K562 (cell line): ENCODE results near the gene ARMCX5. TPM values are rescaled to one million over a fixed set of nuclear protein-coding genes. Genes with fewer than 3 reads are reported as not detected.

Source experiments
- ATAC-seq: fragments of 200-7000 bp; cut with Tn5 transposase; 3 replicates; pipeline ENCODE4 v1.9.1; 2020; ENCODE audit warnings: moderate library complexity
- BruUV-seq: library from RNA; stranded (reverse); fragments of 400-500 nt; replicated peaks from 2 replicates; lab custom pipeline; 2021; lab: Mats Ljungman, UMichigan
- CTCF ChIA-PET: fragments of 300-600 bp; formaldehyde crosslinking; extraction: SDS; loops from one replicate; lab custom pipeline; 2021; ENCODE audit warnings: low intra/inter-chr PET ratio; lab: Yijun Ruan, JAX
- POLR2A ChIA-PET: fragments of 300-600, 350-650 bp; sonication (Branson Sonifier 250); formaldehyde crosslinking; extraction: SDS; loops from one replicate; lab custom pipeline; 2021; ENCODE audit warnings: antibody characterized with exemption, inconsistent platforms; lab: Yijun Ruan, JAX
- DNase-seq, 4 experiments: peaks; one replicate each; pipeline versions ENCODE4 v3.0.0 to v3.0.0-alpha.2; 2011 to 2018; ENCODE audit warnings: low spot score in 3 of 4, mixed read lengths in 3 of 4; ENCODE audit errors: extremely low read depth in 1 of 4
- FAIRE-seq: peaks from 2 replicates; lab custom pipeline; 2011; peaks lifted over from hg19 to GRCh38; lab: Jason Lieb, UNC
- H2AFZ ChIP-seq: 2 replicates; pipeline ENCODE4 v1.6.0; 2011; ENCODE audit warnings: low read depth, low read length, control low read depth, inconsistent platforms
- H3K27ac ChIP-seq: fragments of 200-600 bp; 3 replicates; pipeline ENCODE4 v1.8.0; 2011; ENCODE audit warnings: low read depth, mild to moderate bottlenecking, control low read depth, inconsistent platforms, low read length, moderate library complexity, mixed read lengths; ENCODE audit errors: extremely low read depth
- H3K27me3 ChIP-seq, 2 experiments: fragments of 300-600 bp in 1 of 2; 2 replicates in 1 of 2; 3 replicates in 1 of 2; pipeline versions ENCODE4 v1.6.0 to v1.8.0; 2011; ENCODE audit warnings: inconsistent platforms in 2 of 2, low read length in 2 of 2, mild to moderate bottlenecking in 1 of 2, mixed read lengths in 1 of 2, moderate library complexity in 1 of 2; ENCODE audit not compliant: control insufficient read depth in 2 of 2, insufficient read depth in 2 of 2
- H3K36me3 ChIP-seq: fragments of 300-600 bp; 3 replicates; pipeline ENCODE4 v1.8.0; 2011; ENCODE audit warnings: mild to moderate bottlenecking, low read length, inconsistent platforms; ENCODE audit not compliant: control insufficient read depth, insufficient read depth
- H3K4me1 ChIP-seq, 2 experiments: fragments of 200-600 bp in 1 of 2; replicated peaks in 1 of 2; 2 replicates in 1 of 2; 3 replicates in 1 of 2; pipeline versions ENCODE4 v1.5.1 to v1.8.0; 2011; ENCODE audit warnings: inconsistent platforms in 2 of 2, low read length in 2 of 2, mild to moderate bottlenecking in 1 of 2, mixed read lengths in 1 of 2, moderate library complexity in 1 of 2; ENCODE audit not compliant: control insufficient read depth in 2 of 2, insufficient read depth in 2 of 2
- H3K4me2 ChIP-seq: 2 replicates; pipeline ENCODE4 v1.6.1; 2011; ENCODE audit warnings: low read length, control low read depth, inconsistent platforms, mixed read lengths; ENCODE audit not compliant: insufficient read depth
- H3K4me3 ChIP-seq: fragments of 200-600 bp; sonication (generic), shearing (Covaris generic); 2 replicates; pipeline ENCODE4 v1.5.1; 2016; ENCODE audit warnings: control low read depth, inconsistent platforms
- H3K79me2 ChIP-seq: fragments of 200-600 bp; 3 replicates; pipeline ENCODE4 v1.8.0; 2011; ENCODE audit warnings: low read length, inconsistent platforms; ENCODE audit not compliant: control insufficient read depth, insufficient read depth
- H3K9ac ChIP-seq, 2 experiments: 2 replicates each; pipeline versions ENCODE4 v1.6.0 to v1.6.1; 2011; ENCODE audit warnings: low read depth in 2 of 2, low read length in 2 of 2, control low read depth in 1 of 2, inconsistent platforms in 1 of 2, mild to moderate bottlenecking in 1 of 2, mixed read lengths in 1 of 2; ENCODE audit not compliant: insufficient read depth in 1 of 2
- H3K9me1 ChIP-seq: one replicate; pipeline ENCODE4 v1.6.0; 2011; ENCODE audit warnings: inconsistent platforms, mild to moderate bottlenecking, low read length, moderate library complexity; ENCODE audit not compliant: control insufficient read depth, insufficient read depth
- H3K9me3 ChIP-seq: replicated peaks from 2 replicates; pipeline ENCODE4 v1.5.1; 2011; ENCODE audit warnings: low read depth, low read length, inconsistent platforms; ENCODE audit not compliant: control insufficient read depth, insufficient read depth
- H4K20me1 ChIP-seq: replicated peaks from 2 replicates; pipeline ENCODE4 v1.6.1; 2011; ENCODE audit warnings: low read length, inconsistent platforms, mixed read lengths; ENCODE audit not compliant: control insufficient read depth, insufficient read depth
- BRCA1 ChIP-seq, 2 experiments: fragments of 450-650 bp in 1 of 2; sonication (generic) in 1 of 2; formaldehyde crosslinking in 1 of 2; IDR thresholded peaks; 2 replicates each; pipeline versions ENCODE4 v1.5.0 to v1.6.1; 2017 to 2020; ENCODE audit warnings: mild to moderate bottlenecking in 1 of 2, missing genetic modification reagents in 1 of 2
- CSDE1 ChIP-seq, 2 experiments: fragments of 450-650 bp; IDR thresholded peaks; 2 replicates each; pipeline ENCODE4 v1.6.1; 2016; ENCODE audit warnings: mild to moderate bottlenecking in 1 of 2
- DIDO1 ChIP-seq: fragments of 450-650 bp; IDR thresholded peaks from 2 replicates; pipeline ENCODE4 v1.6.1; 2016; ENCODE audit warnings: low read depth, missing biosample characterization, missing genetic modification characterization
- ELF2 ChIP-seq: fragments of 250-450 bp; sonication (Bioruptor Pico); IDR thresholded peaks from 2 replicates; pipeline ENCODE4 v1.5.0; 2021; ENCODE audit warnings: mild to moderate bottlenecking
- HMG20B ChIP-seq: fragments of 250-450 bp; sonication (Bioruptor Pico); IDR thresholded peaks from 2 replicates; pipeline ENCODE4 v1.5.0; 2021; ENCODE audit warnings: mild to moderate bottlenecking
- MYC ChIP-seq, 2 experiments: fragments of 250-450 bp in 1 of 2; sonication (Bioruptor Pico) in 1 of 2; IDR thresholded peaks; 2 replicates each; pipeline versions ENCODE4 v1.5.1 to v1.6.1; 2012 to 2021; ENCODE audit warnings: low read depth in 2 of 2, borderline replicate concordance in 1 of 2, improper control_type of control experiment in 1 of 2, low read length in 1 of 2, mild to moderate bottlenecking in 1 of 2, moderate library complexity in 1 of 2
- PRMT5 ChIP-seq: sonication (generic); formaldehyde crosslinking; IDR thresholded peaks from 2 replicates; pipeline ENCODE4 v1.5.0; 2020; ENCODE audit warnings: missing genetic modification reagents
- PYGO2 ChIP-seq: fragments of 450-650 bp; IDR thresholded peaks from 2 replicates; pipeline ENCODE4 v1.6.1; 2016; ENCODE audit warnings: mild to moderate bottlenecking, missing genetic modification characterization, moderate library complexity, missing compliant biosample characterization
- RBM17 ChIP-seq: fragments of 200-400 bp; formaldehyde crosslinking; IDR thresholded peaks from 2 replicates; pipeline ENCODE4 v1.6.1; 2017; ENCODE audit warnings: low read depth, mild to moderate bottlenecking, low read length, borderline replicate concordance
- RBM25 ChIP-seq: fragments of 200-400 bp; formaldehyde crosslinking; IDR thresholded peaks from 2 replicates; pipeline ENCODE4 v1.6.1; 2018; ENCODE audit warnings: low read length, low read depth, moderate library complexity; ENCODE audit not compliant: severe bottlenecking
- RFX7 ChIP-seq: fragments of 250-450 bp; sonication (Bioruptor Pico); IDR thresholded peaks from 2 replicates; pipeline ENCODE4 v1.5.1; 2021; ENCODE audit warnings: mild to moderate bottlenecking
- SMARCA5 ChIP-seq: fragments of 450-650 bp; IDR thresholded peaks from 2 replicates; pipeline ENCODE4 v1.6.1; 2016
- ZNF184 ChIP-seq: sonication (generic); formaldehyde crosslinking; IDR thresholded peaks from 2 replicates; pipeline ENCODE4 v1.5.0; 2020; ENCODE audit warnings: missing genetic modification reagents
- ZNF324 ChIP-seq: fragments of 250-450 bp; sonication (Bioruptor Pico); IDR thresholded peaks from 2 replicates; pipeline ENCODE4 v1.4.0; 2020; ENCODE audit warnings: mild to moderate bottlenecking
- WGBS: fragments of 100-300 bp; shearing (Covaris generic); methylation state at CpG from one replicate; pipeline ENCODE4 v1.1.6; 2016; ENCODE audit warnings: low coverage, mixed read lengths; ENCODE audit not compliant: insufficient coverage; ENCODE audit errors: missing lambda C conversion rate; 5-methylcytosine and 5-hydroxymethylcytosine counted together
- in situ Hi-C: fragments of 300-500 bp; cut with MboI; formaldehyde crosslinking; loops from 4 replicates; pipeline ENCODE4 v1.15.0; 2018; ENCODE audit warnings: inconsistent platforms, mixed read lengths
- intact Hi-C: fragments of 100-400 bp; cut with micrococcal nuclease; formaldehyde crosslinking; loops from 2 replicates; pipeline ENCODE4 v1.14.2; 2022
- polyA plus RNA-seq, 8 experiments: library from polyadenylated mRNA; depleted of rRNA in 4 of 8; stranded (reverse) in 5 of 8; unstranded in 3 of 8; fragments of >200 nt; fragmentation: Nextera tagmentation in 2 of 8; fragmentation: Illumina TruSeq in 1 of 8; extraction: Ambion mirVana in 2 of 8; extraction: Trizol in 1 of 8; gene quantifications; 2 replicates each; pipeline versions ENCODE4 v1.2.1 to v1.2.3, GENCODE V29; 2011 to 2014; ENCODE audit warnings: inconsistent platforms in 1 of 8, missing spikeins in 1 of 8
- total RNA-seq, 7 experiments: library from RNA; depleted of rRNA in 6 of 7; stranded (reverse); fragments of >200 nt in 6 of 7; fragmentation: Illumina TruSeq in 2 of 7; extraction: Trizol in 2 of 7; gene quantifications; 2 replicates each; pipeline versions ENCODE4 v1.2.1 to v1.2.3, GENCODE V29; 2011 to 2021; ENCODE audit warnings: low replicate concordance in 1 of 7
- TF ChIP-seq, protein P1 (sequence below), 2 experiments: fragments of 200-800 bp in 1 of 2; sonication (Bioruptor generic) in 1 of 2; sonication (generic) in 1 of 2; formaldehyde crosslinking in 1 of 2; IDR thresholded peaks in 1 of 2; conservative IDR thresholded peaks in 1 of 2; 2 replicates each; pipeline versions ENCODE4 v1.5.0 to v1.6.1; 2016 to 2020; ENCODE audit warnings: missing compliant biosample characterization in 1 of 2, missing genetic modification characterization in 1 of 2, missing genetic modification reagents in 1 of 2

ARMCX5 gene
- total and polyA plus RNA-seq, 9 of the 15 experiments (the other 6 are each of a cell fraction or from before 2014, with no cell fraction given) = 13.4 to 29.4 (median 17.3) TPM

DNA sequence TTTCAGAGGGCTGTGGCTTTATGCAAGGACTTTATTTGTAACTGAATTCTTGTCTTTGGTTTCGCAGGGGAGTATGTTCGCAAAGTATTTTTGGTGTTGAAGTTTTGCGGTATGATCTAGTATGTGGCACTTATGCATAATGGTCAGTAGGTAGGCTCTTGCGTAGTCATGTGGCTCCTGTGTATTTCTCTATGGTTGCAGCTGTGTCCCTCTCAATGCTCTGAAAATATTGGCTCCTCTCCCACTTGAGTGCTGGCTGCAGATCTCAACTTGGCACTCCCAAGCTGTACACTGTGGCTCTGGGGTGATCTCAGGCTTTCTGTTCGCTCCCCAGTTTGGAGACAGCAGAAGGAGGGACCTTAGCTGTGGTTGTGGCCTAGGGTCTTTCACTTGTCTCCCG is 24.8 kb downstream of the ARMCX5 start:
- no TSS peak for BruUV-seq
- ChIA-PET POLR2A (no interaction called here), CTCF (no interaction called here)
- Histone ChIP-seq H3K27ac (no peak overlapping the region), H3K9me1 (no peaks in the 10 kb centered on the region), H3K27me3 (no peaks in the 10 kb centered on the region), H4K20me1 (no peaks in the 10 kb centered on the region), H3K4me2 (no peak overlapping the region), H3K36me3 (no peaks in the 10 kb centered on the region), H3K79me2 (no peaks in the 10 kb centered on the region), H3K9ac (no peak overlapping the region), H3K4me3 (no peak overlapping the region), H3K9me3 (no peaks in the 10 kb centered on the region), H2AFZ (no peak overlapping the region), H3K4me1 (no peaks in the 10 kb centered on the region)
- WGBS = 51% methylated on average over 5 of the region's 6 CpGs
- ATAC-seq = no peak
- TF ChIP-seq RFX7 (no peak), PRMT5 (no peak), PYGO2 (tag) (no peak)
- in situ Hi-C loops = no loop called here
- no peak for DNase-seq
- FAIRE-seq = no peak
- intact Hi-C loops = no loop called here

DNA sequence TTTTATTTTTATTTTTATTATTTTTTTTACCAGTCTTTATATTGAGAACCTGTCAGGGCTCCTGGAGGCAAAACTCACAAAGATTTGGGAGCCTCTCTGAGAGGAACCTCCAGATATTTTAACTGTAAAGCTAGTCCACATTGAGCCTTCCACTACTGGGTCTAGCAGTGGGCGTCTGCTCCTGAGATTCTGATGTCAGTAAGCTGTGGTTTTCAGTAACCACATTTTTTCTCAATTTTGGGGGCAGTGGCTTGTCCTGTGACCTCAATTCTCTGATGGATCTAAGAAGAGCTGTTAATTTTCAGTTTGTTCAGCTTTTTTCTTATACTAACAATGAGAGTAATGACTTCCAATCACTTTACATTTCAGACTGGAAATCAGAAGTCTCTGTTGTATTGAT is 28.3 kb downstream of the ARMCX5 start:
- in situ Hi-C loops (no loop called here), intact Hi-C loops (no loop called here)
- Histone ChIP-seq H3K79me2 (no peaks in the 10 kb centered on the region), H3K36me3 (no peaks in the 10 kb centered on the region), H3K27ac (no peak overlapping the region), H3K9ac (no peak overlapping the region), H3K4me1 (no peaks in the 10 kb centered on the region), H4K20me1 (no peaks in the 10 kb centered on the region), H3K4me2 (no peak overlapping the region), H3K27me3 (no peaks in the 10 kb centered on the region), H2AFZ (no peak overlapping the region), H3K9me3 (no peaks in the 10 kb centered on the region), H3K4me3 (no peak overlapping the region), H3K9me1 (no peaks in the 10 kb centered on the region)
- POLR2A ChIA-PET = interaction anchor here (0.5 to 0.6 kb wide), 2 partner anchors 46 to 1040 kb away, joined by 3 to 4 read pairs; no protein-coding TSS in a partner anchor
- DNase-seq (no peak), ATAC-seq (no peak), FAIRE-seq (no peak)
- no TSS peak for BruUV-seq
- CTCF ChIA-PET = no interaction called here
- WGBS = 43% methylated on average over 1 of the region's 1 CpG
- TF ChIP-seq ZNF184 (no peak), DIDO1 (no peak), CSDE1 (IDR thresholded peaks at IDR 0.05) (no peak), RBM25 (no peak), SMARCA5 (no peak), HMG20B (CRISPR knock-in tag) (no peak), ZNF324 (no peak), ELF2 (CRISPR knock-in tag) (no peak), MYC (IDR thresholded peaks at IDR 0.05; ENCODE audit: low read depth, low read length) (no peak), MYC (CRISPR knock-in tag; IDR thresholded peaks at IDR 0.05; ENCODE audit: borderline replicate concordance, low read depth) (no peak), RBM17 (no peak), BRCA1 (IDR thresholded peaks at IDR 0.05) (no peak), BRCA1 (CRISPR knock-in tag; IDR thresholded peaks at IDR 0.05) (no peak)
- TF ChIP-seq, protein P1, sequence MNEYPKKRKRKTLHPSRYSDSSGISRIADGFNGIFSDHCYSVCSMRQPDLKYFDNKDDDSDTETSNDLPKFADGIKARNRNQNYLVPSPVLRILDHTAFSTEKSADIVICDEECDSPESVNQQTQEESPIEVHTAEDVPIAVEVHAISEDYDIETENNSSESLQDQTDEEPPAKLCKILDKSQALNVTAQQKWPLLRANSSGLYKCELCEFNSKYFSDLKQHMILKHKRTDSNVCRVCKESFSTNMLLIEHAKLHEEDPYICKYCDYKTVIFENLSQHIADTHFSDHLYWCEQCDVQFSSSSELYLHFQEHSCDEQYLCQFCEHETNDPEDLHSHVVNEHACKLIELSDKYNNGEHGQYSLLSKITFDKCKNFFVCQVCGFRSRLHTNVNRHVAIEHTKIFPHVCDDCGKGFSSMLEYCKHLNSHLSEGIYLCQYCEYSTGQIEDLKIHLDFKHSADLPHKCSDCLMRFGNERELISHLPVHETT (CRISPR knock-in tag; conservative IDR thresholded peaks at IDR 0.05 in 1 of 2, IDR thresholded peaks at IDR 0.05 in 1 of 2) = no peak
